ENCODE data around the gene TFIP11. TPM values are rescaled to one million over a fixed set of nuclear protein-coding genes. Genes with fewer than 3 reads are reported as not detected.

TFIP11 gene
- total and polyA plus RNA-seq, 2 donors (not counting 1 experiment from before 2014, with no cell fraction given) = 33.5 to 82.8 TPM

GRCh38 chr22:26536762-26537134 lies 24.5 kb upstream of the TFIP11 start:
- peak overlapping the region; percentile 94 for H3K27ac Mint-ChIP-seq
- DNase-seq (no peak), ATAC-seq (ENCODE audit: low read depth) (no peak)
- Histone ChIP-seq H3K9ac (ENCODE audit: low read length) (no peak overlapping the region), H4K20me1 (ENCODE audit: control insufficient read depth, insufficient read depth, low read length, poor library complexity, severe bottlenecking) (no peaks in the 10 kb centered on the region), H3K27ac (ENCODE audit: low read length in 2 of 2) (peak overlapping the region; percentile 81 to 90), H2AFZ (ENCODE audit: insufficient read depth, low read depth, low read length, poor library complexity, severe bottlenecking) (no peak overlapping the region), H3K4me2 (replicated peaks; ENCODE audit: low read depth, low read length, poor library complexity, severe bottlenecking) (no peak overlapping the region), H3K4me1 (ENCODE audit: control insufficient read depth in 2 of 2, insufficient read depth in 2 of 2, low read length in 2 of 2) (peaks cover 32 to 44% of the 10 kb centered on the region in 2 donors), H3K79me2 (ENCODE audit: control insufficient read depth, insufficient read depth, low read length) (peaks cover 5% of the 10 kb centered on the region), H3K27me3 (replicated peaks in 1 of 4; ENCODE audit: control extremely low read depth in 1 of 4, control insufficient read depth in 3 of 4, insufficient read depth in 4 of 4, low read length in 3 of 4) (no peaks in the 10 kb centered on the region), H3K4me3 (ENCODE audit: control extremely low read depth in 1 of 5, extremely low read depth in 1 of 5, insufficient read depth in 1 of 5, low read depth in 2 of 5, low read length in 4 of 5) (no peak overlapping the region), H3K36me3 (replicated peaks in 1 of 2; ENCODE audit: control extremely low read depth in 1 of 2, control insufficient read depth in 1 of 2, extremely low read depth in 1 of 2, insufficient read depth in 2 of 2, low read length in 1 of 2) (peaks cover 0 to 22% of the 10 kb centered on the region in 2 experiments), H3K9me3 (ENCODE audit: control extremely low read depth in 1 of 3, control insufficient read depth in 2 of 3, insufficient read depth in 1 of 3, low read length in 2 of 3) (peaks cover 0 to 3% (median 0%) of the 10 kb centered on the region in 3 donors)
- intact Hi-C loops (cut with micrococcal nuclease) = loop anchor here (5.0 kb wide), 2 partner anchors 41 to 56 kb away; partner anchors contain the start of gene TPST2
- ChIA-PET POLR2A (no interaction called here), CTCF (interaction anchor here (3.3 kb wide), 1 partner anchor 34 kb away, joined by 13 read pairs; no protein-coding TSS in a partner anchor)
- TF ChIP-seq EZH2 (IDR thresholded peaks at IDR 0.05; ENCODE audit: borderline replicate concordance, insufficient read depth, low read depth, low read length, poor library complexity, severe bottlenecking) = no peak
- no peaks in the 10 kb centered on the region for H3K9me3 Mint-ChIP-seq (ENCODE audit: insufficient read depth)
- H3K4me1 Mint-ChIP-seq = peaks cover 44% of the 10 kb centered on the region
- no peaks in the 10 kb centered on the region for H3K27me3 Mint-ChIP-seq
- no CpG with 5 or more reads among the region's 3 CpGs for WGBS (ENCODE audit: insufficient coverage)
- no peak overlapping the region for H3K4me3 Mint-ChIP-seq

- no peaks in the 10 kb centered on the region for H3K27me3 Mint-ChIP-seq
- peak overlapping the region; percentile 73 for H3K4me3 Mint-ChIP-seq
- H3K9me3 Mint-ChIP-seq (ENCODE audit: insufficient read depth) = no peaks in the 10 kb centered on the region
- CTCF ChIA-PET = interaction anchor here (1.4 to 3.3 kb wide), 3 partner anchors 24 to 108 kb away, joined by 4 to 13 read pairs (median 7); partner anchors contain the start of gene TFIP11
- Histone ChIP-seq H3K9me3 (ENCODE audit: control extremely low read depth in 1 of 3, control insufficient read depth in 2 of 3, insufficient read depth in 1 of 3, low read length in 2 of 3) (peaks cover 0 to 3% (median 0%) of the 10 kb centered on the region in 3 donors), H3K4me3 (ENCODE audit: control extremely low read depth in 1 of 5, extremely low read depth in 1 of 5, insufficient read depth in 1 of 5, low read depth in 2 of 5, low read length in 4 of 5) (peak overlapping the region in 1 of 5 experiments; percentile 63), H4K20me1 (ENCODE audit: control insufficient read depth, insufficient read depth, low read length, poor library complexity, severe bottlenecking) (no peaks in the 10 kb centered on the region), H3K4me1 (ENCODE audit: control insufficient read depth in 2 of 2, insufficient read depth in 2 of 2, low read length in 2 of 2) (peaks cover 32 to 44% of the 10 kb centered on the region in 2 donors), H3K27ac (ENCODE audit: low read length in 2 of 2) (peak overlapping the region; percentile 81 to 90), H3K79me2 (ENCODE audit: control insufficient read depth, insufficient read depth, low read length) (peaks cover 2% of the 10 kb centered on the region), H3K27me3 (replicated peaks in 1 of 4; ENCODE audit: control extremely low read depth in 1 of 4, control insufficient read depth in 3 of 4, insufficient read depth in 4 of 4, low read length in 3 of 4) (no peaks in the 10 kb centered on the region), H3K4me2 (replicated peaks; ENCODE audit: low read depth, low read length, poor library complexity, severe bottlenecking) (peak overlapping the region; percentile 72), H3K36me3 (replicated peaks in 1 of 2; ENCODE audit: control extremely low read depth in 1 of 2, control insufficient read depth in 1 of 2, extremely low read depth in 1 of 2, insufficient read depth in 2 of 2, low read length in 1 of 2) (peaks cover 0 to 28% of the 10 kb centered on the region in 2 experiments), H2AFZ (ENCODE audit: insufficient read depth, low read depth, low read length, poor library complexity, severe bottlenecking) (peak overlapping the region; percentile 77), H3K9ac (ENCODE audit: low read length) (peak overlapping the region; percentile 54)
- DNase-seq (peak; percentile 42), ATAC-seq (ENCODE audit: low read depth) (peak; percentile 21)
- peak overlapping the region; percentile 94 for H3K27ac Mint-ChIP-seq
- TF ChIP-seq CTCF (IDR thresholded peaks at IDR 0.05) = no peak
- TF ChIP-seq EZH2 (IDR thresholded peaks at IDR 0.05; ENCODE audit: borderline replicate concordance, insufficient read depth, low read depth, low read length, poor library complexity, severe bottlenecking) = no peak
- intact Hi-C loops (cut with micrococcal nuclease) = loop anchor here (5.0 kb wide), 2 partner anchors 41 to 56 kb away; partner anchors contain the start of gene TPST2
- peaks cover 44% of the 10 kb centered on the region for H3K4me1 Mint-ChIP-seq
- 86% methylated on average over 10 of the region's 12 CpGs for WGBS (ENCODE audit: insufficient coverage)
- POLR2A ChIA-PET = interaction anchor here (0.6 to 1.3 kb wide), 3 partner anchors 10 to 66 kb away, joined by 3 to 10 read pairs (median 6); partner anchors contain the start of genes HPS4 and SRRD
Measured at GRCh38 chr22:26536056-26536761, 23.9 kb upstream of the TFIP11 start.

All from B cell (primary cell).